ENCODE data around the gene SIVA1.
A peak's percentile ranks its signal among the peaks of the same experiment; 100 is the strongest.

The SIVA1 gene

GRCh38 chr14:104752735-104753527, at the start of gene SIVA1:
Gene SIVA1, plus strand, starts transcription at chr14:104753147. Its CDS starts 55 bp downstream, at chr14:104753202.
- peak; percentile 100 for DNase-seq (ENCODE audit: low read depth in 2 of 2)

- no peak for DNase-seq (ENCODE audit: low read depth in 2 of 2)
Observed at GRCh38 chr14:104703269-104703668, 49.7 kb upstream of the SIVA1 start.

GRCh38 chr14:104704252-104704651, 48.7 kb upstream of the SIVA1 start:
- no peak for DNase-seq (ENCODE audit: low read depth in 2 of 2)

- DNase-seq (ENCODE audit: low read depth in 2 of 2): no peak
Observed at GRCh38 chr14:104705340-104706047, 47.5 kb upstream of the SIVA1 start.

GRCh38 chr14:104706733-104707607, 46.0 kb upstream of the SIVA1 start:
- DNase-seq (ENCODE audit: low read depth in 2 of 2): no peak

GRCh38 chr14:104707608-104708595, 45.0 kb upstream of the SIVA1 start:
- DNase-seq (ENCODE audit: low read depth in 2 of 2): no peak

- DNase-seq (ENCODE audit: low read depth in 2 of 2): peak; percentile 44 to 50
Observed at GRCh38 chr14:104708606-104709268, 44.2 kb upstream of the SIVA1 start.

- DNase-seq (ENCODE audit: low read depth in 2 of 2): no peak
Observed at GRCh38 chr14:104709387-104710039, 43.4 kb upstream of the SIVA1 start.

GRCh38 chr14:104710071-104710735, 42.7 kb upstream of the SIVA1 start:
- no peak for DNase-seq (ENCODE audit: low read depth in 2 of 2)

- no peak for DNase-seq (ENCODE audit: low read depth in 2 of 2)
Observed at GRCh38 chr14:104712881-104713734, 39.8 kb upstream of the SIVA1 start.

GRCh38 chr14:104714066-104714465, 38.9 kb upstream of the SIVA1 start:
- DNase-seq (ENCODE audit: low read depth in 2 of 2): no peak

GRCh38 chr14:104714681-104715080, 38.3 kb upstream of the SIVA1 start:
- DNase-seq (ENCODE audit: low read depth in 2 of 2): no peak

- DNase-seq (ENCODE audit: low read depth in 2 of 2): no peak
Observed at GRCh38 chr14:104715416-104715815, 37.5 kb upstream of the SIVA1 start.

- DNase-seq (ENCODE audit: low read depth in 2 of 2): no peak
Observed at GRCh38 chr14:104715871-104716270, 37.1 kb upstream of the SIVA1 start.

GRCh38 chr14:104717137-104717536, 35.8 kb upstream of the SIVA1 start:
- DNase-seq (ENCODE audit: low read depth in 2 of 2): no peak

- no peak for DNase-seq (ENCODE audit: low read depth in 2 of 2)
Observed at GRCh38 chr14:104717646-104718045, 35.3 kb upstream of the SIVA1 start.

GRCh38 chr14:104718147-104718546, 34.8 kb upstream of the SIVA1 start:
- DNase-seq (ENCODE audit: low read depth in 2 of 2): no peak

- no peak for DNase-seq (ENCODE audit: low read depth in 2 of 2)
Observed at GRCh38 chr14:104718871-104719270, 34.1 kb upstream of the SIVA1 start.
